B cell (primary cell): Measurements from ENCODE around the gene TRIM52.

Experiments
- EZH2 ChIP-seq: IDR thresholded peaks from 2 replicates; pipeline ENCODE4 v1.6.1; 2012; ENCODE audit warnings: borderline replicate concordance, low read depth, mild to moderate bottlenecking, moderate library complexity, low read length; ENCODE audit not compliant: insufficient read depth, poor library complexity, severe bottlenecking
- TF ChIP-seq, protein P1 (sequence below): fragments of 200-600 bp; IDR thresholded peaks from one replicate; pipeline ENCODE4 v1.8.0; 2022; ENCODE audit warnings: antibody characterized with exemption, mild to moderate bottlenecking

DNA sequence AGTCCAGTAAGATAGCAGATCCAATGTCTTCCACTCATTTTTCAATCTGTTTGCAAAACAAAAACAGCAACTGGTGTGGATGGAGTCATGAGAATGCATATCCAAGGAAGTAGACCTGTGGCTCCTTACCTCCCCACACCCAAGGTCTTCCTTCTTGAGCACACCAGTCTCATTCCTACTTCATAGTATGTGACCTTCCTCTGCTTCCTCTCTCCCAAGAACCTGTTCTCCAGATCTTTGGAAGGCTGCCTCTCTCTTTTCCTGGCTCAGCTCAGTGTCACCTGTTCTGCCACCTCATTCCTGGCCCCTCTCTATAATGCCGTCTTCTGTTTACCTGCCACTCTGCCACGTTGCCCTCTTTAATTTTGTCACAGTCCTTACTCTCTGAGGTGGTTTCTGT, 48.0 kb downstream of the TRIM52 start:
- TF ChIP-seq, protein P1, sequence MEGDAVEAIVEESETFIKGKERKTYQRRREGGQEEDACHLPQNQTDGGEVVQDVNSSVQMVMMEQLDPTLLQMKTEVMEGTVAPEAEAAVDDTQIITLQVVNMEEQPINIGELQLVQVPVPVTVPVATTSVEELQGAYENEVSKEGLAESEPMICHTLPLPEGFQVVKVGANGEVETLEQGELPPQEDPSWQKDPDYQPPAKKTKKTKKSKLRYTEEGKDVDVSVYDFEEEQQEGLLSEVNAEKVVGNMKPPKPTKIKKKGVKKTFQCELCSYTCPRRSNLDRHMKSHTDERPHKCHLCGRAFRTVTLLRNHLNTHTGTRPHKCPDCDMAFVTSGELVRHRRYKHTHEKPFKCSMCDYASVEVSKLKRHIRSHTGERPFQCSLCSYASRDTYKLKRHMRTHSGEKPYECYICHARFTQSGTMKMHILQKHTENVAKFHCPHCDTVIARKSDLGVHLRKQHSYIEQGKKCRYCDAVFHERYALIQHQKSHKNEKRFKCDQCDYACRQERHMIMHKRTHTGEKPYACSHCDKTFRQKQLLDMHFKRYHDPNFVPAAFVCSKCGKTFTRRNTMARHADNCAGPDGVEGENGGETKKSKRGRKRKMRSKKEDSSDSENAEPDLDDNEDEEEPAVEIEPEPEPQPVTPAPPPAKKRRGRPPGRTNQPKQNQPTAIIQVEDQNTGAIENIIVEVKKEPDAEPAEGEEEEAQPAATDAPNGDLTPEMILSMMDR: no peak
- no peak for TF ChIP-seq EZH2
